HEK293 (cell line): ENCODE measurements around the gene RAB7A.

Source experiments
- CTCF ChIA-PET: fragments of 350-600 bp; formaldehyde crosslinking; extraction: SDS; loops from one replicate; lab custom pipeline; 2021; ENCODE audit warnings: antibody characterized with exemption; lab: Yijun Ruan, JAX
- POLR2A ChIA-PET: fragments of 300-600 bp; formaldehyde crosslinking; extraction: SDS; loops from one replicate; lab custom pipeline; 2020; ENCODE audit warnings: antibody characterized with exemption, inconsistent platforms; lab: Yijun Ruan, JAX
- H3K27ac ChIP-seq: fragments of 200-500 bp; sonication (Bioruptor generic); 2 replicates; pipeline ENCODE4 v1.5.1; 2014; ENCODE audit warnings: low read depth, low read length, control low read depth, inconsistent platforms; ENCODE audit errors: extremely low read depth
- H3K36me3 ChIP-seq, 2 experiments: fragments of 200-500 bp in 1 of 2; sonication (Bioruptor generic) in 1 of 2; 1 replicate in 1 of 2; 2 replicates in 1 of 2; pipeline ENCODE4 v1.5.1; 2014 to 2017; ENCODE audit warnings: inconsistent platforms in 2 of 2, low read length in 2 of 2; ENCODE audit not compliant: control insufficient read depth in 2 of 2, insufficient read depth in 1 of 2
- H3K4me1 ChIP-seq: fragments of 200-500 bp; sonication (Bioruptor generic); 2 replicates; pipeline ENCODE4 v1.5.1; 2014; ENCODE audit warnings: mild to moderate bottlenecking, low read length, inconsistent platforms; ENCODE audit not compliant: control insufficient read depth, insufficient read depth
- H3K4me3 ChIP-seq: 2 replicates; pipeline ENCODE4 v1.5.1; 2011; ENCODE audit warnings: low read depth, mild to moderate bottlenecking, control low read depth, low read length, moderate library complexity
- H3K9me3 ChIP-seq: fragments of 200-500 bp; sonication (Bioruptor generic); 2 replicates; pipeline ENCODE4 v1.5.1; 2014; ENCODE audit warnings: low read depth, low read length, inconsistent platforms; ENCODE audit not compliant: control insufficient read depth, insufficient read depth
- FEZF1 ChIP-seq: fragments of 450-650 bp; formaldehyde crosslinking; IDR thresholded peaks from 2 replicates; pipeline ENCODE4 v1.5.1; 2016; ENCODE audit warnings: missing biosample characterization, missing genetic modification characterization
- GLI2 ChIP-seq: fragments of 450-650 bp; formaldehyde crosslinking; IDR thresholded peaks from 2 replicates; pipeline ENCODE4; 2017; ENCODE audit warnings: missing biosample characterization, missing genetic modification characterization, low read depth, borderline replicate concordance
- REPIN1 ChIP-seq: fragments of 450-650 bp; formaldehyde crosslinking; IDR thresholded peaks from 2 replicates; pipeline ENCODE4 v1.5.1; 2017; ENCODE audit warnings: missing biosample characterization, missing genetic modification characterization, low read depth
- WT1 ChIP-seq: fragments of 450-650 bp; formaldehyde crosslinking; IDR thresholded peaks from 2 replicates; pipeline ENCODE4 v1.5.1; 2016; ENCODE audit warnings: missing biosample characterization, missing genetic modification characterization
- ZBTB20 ChIP-seq: fragments of 450-650 bp; formaldehyde crosslinking; IDR thresholded peaks from 2 replicates; pipeline ENCODE4 v1.5.1; 2016; ENCODE audit warnings: missing biosample characterization, missing genetic modification characterization
- ZFP69B ChIP-seq: fragments of 450-650 bp; formaldehyde crosslinking; IDR thresholded peaks from 2 replicates; pipeline ENCODE4 v1.5.1; 2016; ENCODE audit warnings: missing biosample characterization, missing genetic modification characterization
- ZIC2 ChIP-seq: fragments of 450-650 bp; formaldehyde crosslinking; IDR thresholded peaks from 2 replicates; pipeline ENCODE4 v1.5.1; 2016; ENCODE audit warnings: missing biosample characterization, missing genetic modification characterization
- ZNF114 ChIP-seq: fragments of 450-650 bp; formaldehyde crosslinking; IDR thresholded peaks from 2 replicates; pipeline ENCODE4 v1.5.0; 2017; ENCODE audit warnings: missing biosample characterization, missing genetic modification characterization
- ZNF133 ChIP-seq: fragments of 450-650 bp; formaldehyde crosslinking; IDR thresholded peaks from 2 replicates; pipeline ENCODE4 v1.5.1; 2016; ENCODE audit warnings: missing biosample characterization, missing genetic modification characterization
- ZNF146 ChIP-seq: fragments of 450-650 bp; formaldehyde crosslinking; IDR thresholded peaks from 2 replicates; pipeline ENCODE4 v1.5.1; 2016; ENCODE audit warnings: missing biosample characterization, missing genetic modification characterization
- ZNF202 ChIP-seq: fragments of 450-650 bp; formaldehyde crosslinking; IDR thresholded peaks from 2 replicates; pipeline ENCODE4 v1.5.1; 2016; ENCODE audit warnings: missing biosample characterization, missing genetic modification characterization, borderline replicate concordance
- ZNF266 ChIP-seq: fragments of 450-650 bp; formaldehyde crosslinking; IDR thresholded peaks from 2 replicates; pipeline ENCODE4 v1.5.1; 2016; ENCODE audit warnings: missing biosample characterization, missing genetic modification characterization, low read depth
- ZNF292 ChIP-seq: fragments of 450-650 bp; formaldehyde crosslinking; IDR thresholded peaks from 2 replicates; pipeline ENCODE4 v1.5.1; 2016; ENCODE audit warnings: low read depth, missing biosample characterization, missing genetic modification characterization, borderline replicate concordance
- ZNF302 ChIP-seq: fragments of 450-650 bp; formaldehyde crosslinking; IDR thresholded peaks from 2 replicates; pipeline ENCODE4 v1.5.1; 2016; ENCODE audit warnings: missing biosample characterization, missing genetic modification characterization, low read depth
- ZNF335 ChIP-seq: fragments of 450-650 bp; formaldehyde crosslinking; conservative IDR thresholded peaks from 2 replicates; pipeline ENCODE4 v1.5.1; 2016; ENCODE audit warnings: missing biosample characterization, missing genetic modification characterization
- ZNF677 ChIP-seq: fragments of 450-650 bp; IDR thresholded peaks from 2 replicates; pipeline ENCODE4 v1.5.0; 2018; ENCODE audit warnings: missing biosample characterization, mild to moderate bottlenecking, missing genetic modification characterization, moderate library complexity
- ZNF785 ChIP-seq: fragments of 450-650 bp; formaldehyde crosslinking; IDR thresholded peaks from 2 replicates; pipeline ENCODE4 v1.5.1; 2016; ENCODE audit warnings: missing biosample characterization, missing genetic modification characterization
- ZSCAN16 ChIP-seq: fragments of 450-650 bp; formaldehyde crosslinking; IDR thresholded peaks from 2 replicates; pipeline ENCODE4 v1.5.1; 2016; ENCODE audit warnings: missing biosample characterization, missing genetic modification characterization
- ZSCAN5A ChIP-seq: fragments of 450-650 bp; formaldehyde crosslinking; IDR thresholded peaks from 2 replicates; pipeline ENCODE4 v1.5.1; 2016; ENCODE audit warnings: missing biosample characterization, missing genetic modification characterization
- TF ChIP-seq, protein P1 (sequence below): fragments of 450-650 bp; formaldehyde crosslinking; conservative IDR thresholded peaks from 2 replicates; pipeline ENCODE4 v1.5.1; 2016; ENCODE audit warnings: low read depth, missing biosample characterization, missing genetic modification characterization
- TF ChIP-seq, protein P2 (sequence below): fragments of 450-650 bp; formaldehyde crosslinking; IDR thresholded peaks from 2 replicates; pipeline ENCODE4 v1.5.1; 2016; ENCODE audit warnings: missing biosample characterization, missing genetic modification characterization
- TF ChIP-seq, protein P3 (sequence below): fragments of 450-650 bp; formaldehyde crosslinking; IDR thresholded peaks from 2 replicates; pipeline ENCODE4 v1.5.1; 2016; ENCODE audit warnings: missing biosample characterization, missing genetic modification characterization

Gene RAB7A

DNA sequence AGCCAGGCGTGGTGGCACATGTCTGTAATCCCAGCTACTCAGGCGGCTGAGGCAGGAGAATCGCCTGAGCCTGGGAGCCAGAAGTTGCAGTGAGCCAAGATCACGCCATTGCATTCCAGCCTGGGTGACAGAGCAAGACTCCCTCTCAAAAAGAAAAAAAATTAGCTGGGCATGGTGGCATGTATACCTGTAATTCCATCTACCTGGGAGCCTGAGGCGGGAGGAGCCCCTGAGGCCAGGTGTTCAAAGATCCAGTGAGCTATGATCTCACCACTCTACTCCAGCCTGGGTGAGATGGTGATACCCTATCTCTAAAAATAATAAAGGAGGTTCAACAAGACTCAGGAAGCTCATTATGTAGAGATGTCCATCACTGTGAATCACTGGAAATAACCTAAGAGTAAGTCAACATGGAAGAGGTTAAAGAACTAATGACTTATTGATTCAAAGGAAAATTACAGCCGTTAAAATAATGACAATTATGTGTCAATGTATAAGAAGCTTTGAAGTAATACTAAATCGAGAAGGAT is 19.8 kb upstream of the RAB7A start:
- no peak overlapping the region for H3K4me3 ChIP-seq
- ChIA-PET POLR2A (no interaction called here), CTCF (interaction anchor here (0.6 to 1.4 kb wide), 3 partner anchors 14 to 26 kb away, joined by 3 to 6 read pairs (median 4); no protein-coding TSS in a partner anchor)
- TF ChIP-seq ZNF133 (no peak), ZSCAN16 (no peak), ZNF266 (no peak), ZNF302 (tag by site-specific recombination) (no peak), ZNF146 (no peak), ZNF677 (tag by site-specific recombination) (no peak), ZBTB20 (tag by site-specific recombination) (no peak), ZSCAN5A (tag by site-specific recombination) (no peak), GLI2 (no peak), REPIN1 (no peak), ZNF785 (no peak)
- TF ChIP-seq, protein P1, sequence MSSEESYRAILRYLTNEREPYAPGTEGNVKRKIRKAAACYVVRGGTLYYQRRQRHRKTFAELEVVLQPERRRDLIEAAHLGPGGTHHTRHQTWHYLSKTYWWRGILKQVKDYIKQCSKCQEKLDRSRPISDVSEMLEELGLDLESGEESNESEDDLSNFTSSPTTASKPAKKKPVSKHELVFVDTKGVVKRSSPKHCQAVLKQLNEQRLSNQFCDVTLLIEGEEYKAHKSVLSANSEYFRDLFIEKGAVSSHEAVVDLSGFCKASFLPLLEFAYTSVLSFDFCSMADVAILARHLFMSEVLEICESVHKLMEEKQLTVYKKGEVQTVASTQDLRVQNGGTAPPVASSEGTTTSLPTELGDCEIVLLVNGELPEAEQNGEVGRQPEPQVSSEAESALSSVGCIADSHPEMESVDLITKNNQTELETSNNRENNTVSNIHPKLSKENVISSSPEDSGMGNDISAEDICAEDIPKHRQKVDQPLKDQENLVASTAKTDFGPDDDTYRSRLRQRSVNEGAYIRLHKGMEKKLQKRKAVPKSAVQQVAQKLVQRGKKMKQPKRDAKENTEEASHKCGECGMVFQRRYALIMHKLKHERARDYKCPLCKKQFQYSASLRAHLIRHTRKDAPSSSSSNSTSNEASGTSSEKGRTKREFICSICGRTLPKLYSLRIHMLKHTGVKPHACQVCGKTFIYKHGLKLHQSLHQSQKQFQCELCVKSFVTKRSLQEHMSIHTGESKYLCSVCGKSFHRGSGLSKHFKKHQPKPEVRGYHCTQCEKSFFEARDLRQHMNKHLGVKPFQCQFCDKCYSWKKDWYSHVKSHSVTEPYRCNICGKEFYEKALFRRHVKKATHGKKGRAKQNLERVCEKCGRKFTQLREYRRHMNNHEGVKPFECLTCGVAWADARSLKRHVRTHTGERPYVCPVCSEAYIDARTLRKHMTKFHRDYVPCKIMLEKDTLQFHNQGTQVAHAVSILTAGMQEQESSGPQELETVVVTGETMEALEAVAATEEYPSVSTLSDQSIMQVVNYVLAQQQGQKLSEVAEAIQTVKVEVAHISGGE (tag by site-specific recombination), result no peak
- TF ChIP-seq, protein P2, sequence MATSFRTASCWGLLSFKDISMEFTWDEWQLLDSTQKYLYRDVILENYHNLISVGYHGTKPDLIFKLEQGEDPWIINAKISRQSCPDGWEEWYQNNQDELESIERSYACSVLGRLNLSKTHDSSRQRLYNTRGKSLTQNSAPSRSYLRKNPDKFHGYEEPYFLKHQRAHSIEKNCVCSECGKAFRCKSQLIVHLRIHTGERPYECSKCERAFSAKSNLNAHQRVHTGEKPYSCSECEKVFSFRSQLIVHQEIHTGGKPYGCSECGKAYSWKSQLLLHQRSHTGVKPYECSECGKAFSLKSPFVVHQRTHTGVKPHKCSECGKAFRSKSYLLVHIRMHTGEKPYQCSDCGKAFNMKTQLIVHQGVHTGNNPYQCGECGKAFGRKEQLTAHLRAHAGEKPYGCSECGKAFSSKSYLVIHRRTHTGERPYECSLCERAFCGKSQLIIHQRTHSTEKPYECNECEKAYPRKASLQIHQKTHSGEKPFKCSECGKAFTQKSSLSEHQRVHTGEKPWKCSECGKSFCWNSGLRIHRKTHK (tag by site-specific recombination), result no peak
- TF ChIP-seq, protein P3, sequence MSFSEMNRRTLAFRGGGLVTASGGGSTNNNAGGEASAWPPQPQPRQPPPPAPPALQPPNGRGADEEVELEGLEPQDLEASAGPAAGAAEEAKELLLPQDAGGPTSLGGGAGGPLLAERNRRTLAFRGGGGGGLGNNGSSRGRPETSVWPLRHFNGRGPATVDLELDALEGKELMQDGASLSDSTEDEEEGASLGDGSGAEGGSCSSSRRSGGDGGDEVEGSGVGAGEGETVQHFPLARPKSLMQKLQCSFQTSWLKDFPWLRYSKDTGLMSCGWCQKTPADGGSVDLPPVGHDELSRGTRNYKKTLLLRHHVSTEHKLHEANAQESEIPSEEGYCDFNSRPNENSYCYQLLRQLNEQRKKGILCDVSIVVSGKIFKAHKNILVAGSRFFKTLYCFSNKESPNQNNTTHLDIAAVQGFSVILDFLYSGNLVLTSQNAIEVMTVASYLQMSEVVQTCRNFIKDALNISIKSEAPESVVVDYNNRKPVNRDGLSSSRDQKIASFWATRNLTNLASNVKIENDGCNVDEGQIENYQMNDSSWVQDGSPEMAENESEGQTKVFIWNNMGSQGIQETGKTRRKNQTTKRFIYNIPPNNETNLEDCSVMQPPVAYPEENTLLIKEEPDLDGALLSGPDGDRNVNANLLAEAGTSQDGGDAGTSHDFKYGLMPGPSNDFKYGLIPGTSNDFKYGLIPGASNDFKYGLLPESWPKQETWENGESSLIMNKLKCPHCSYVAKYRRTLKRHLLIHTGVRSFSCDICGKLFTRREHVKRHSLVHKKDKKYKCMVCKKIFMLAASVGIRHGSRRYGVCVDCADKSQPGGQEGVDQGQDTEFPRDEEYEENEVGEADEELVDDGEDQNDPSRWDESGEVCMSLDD, result no peak
- H3K36me3 ChIP-seq, result no peaks in the 10 kb centered on the region
- H3K9me3 ChIP-seq, result no peaks in the 10 kb centered on the region
- H3K27ac ChIP-seq, result no peak overlapping the region
- H3K4me1 ChIP-seq, result no peaks in the 10 kb centered on the region

DNA sequence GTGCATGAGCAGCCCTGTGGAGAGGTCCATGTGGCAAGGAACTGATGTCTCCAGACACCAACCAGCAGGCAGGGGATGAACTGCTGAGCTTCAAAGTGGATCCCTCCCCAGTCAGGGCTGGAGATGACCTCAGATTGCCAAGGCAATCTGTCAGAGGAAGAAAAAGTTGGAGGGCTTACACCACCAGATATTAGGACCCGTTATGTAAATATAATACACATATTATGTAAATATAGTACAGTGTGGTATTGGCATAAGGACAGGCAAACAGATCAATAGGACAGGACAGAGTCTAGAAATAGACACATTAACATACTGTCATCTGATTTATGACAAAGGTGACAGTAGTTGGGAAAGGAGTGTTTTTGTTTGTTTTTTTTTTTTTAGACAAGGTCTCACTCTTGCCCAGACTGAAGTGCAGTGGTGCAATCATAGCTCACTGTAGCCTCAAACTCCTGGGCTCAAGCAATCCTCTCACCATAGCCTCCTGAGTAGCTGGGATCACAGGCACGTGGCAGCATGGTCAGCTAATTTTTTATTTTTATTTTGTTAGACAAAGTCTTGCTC is 18.0 kb upstream of the RAB7A start:
- POLR2A ChIA-PET, result no interaction called here
- Histone ChIP-seq H3K4me3 (no peak overlapping the region), H3K9me3 (no peaks in the 10 kb centered on the region), H3K27ac (no peak overlapping the region), H3K4me1 (no peaks in the 10 kb centered on the region), H3K36me3 (no peaks in the 10 kb centered on the region)
- TF ChIP-seq ZFP69B (tag by site-specific recombination), result no peak
- TF ChIP-seq ZNF292, result no peak
- 0 out of 2 replicates have a peak, but pooled peaks have one; percentile 18 for TF ChIP-seq ZNF335 (tag by site-specific recombination)
- TF ChIP-seq FEZF1 (tag by site-specific recombination), result no peak
- no peak for TF ChIP-seq ZNF114
- 0 out of 2 replicates have a peak, but pooled peaks have one; percentile 20 for TF ChIP-seq WT1 (tag by site-specific recombination)
- TF ChIP-seq ZIC2 (tag by site-specific recombination), result peak; percentile 65
- no peak for TF ChIP-seq ZNF202 (tag by site-specific recombination)
- TF ChIP-seq ZNF302 (tag by site-specific recombination), result no peak
- CTCF ChIA-PET, result interaction anchor here (0.6 to 1.7 kb wide), 2 partner anchors 27 to 79 kb away, joined by 3 to 6 read pairs; no protein-coding TSS in a partner anchor
